BLaER1 (cell line): ENCODE measurements around the gene FCGBP.
A peak's percentile ranks its signal among the peaks of the same experiment; 100 is the strongest.
"Not testable (repeated sequence)": the region's sequence is repeated elsewhere in the genome, so short reads cannot be mapped to it uniquely, and the experiment has no call there.

Experiments
- H3K27ac ChIP-seq: shearing (Covaris generic); formaldehyde crosslinking; 2 replicates; pipeline ENCODE4 v1.8.1; 2022
- H3K27me3 ChIP-seq: shearing (Covaris generic); formaldehyde crosslinking; 2 replicates; pipeline ENCODE4 v1.8.1; 2022
- H3K36me3 ChIP-seq: shearing (Covaris generic); formaldehyde crosslinking; 2 replicates; pipeline ENCODE4 v1.8.1; 2022
- H3K4me1 ChIP-seq: shearing (Covaris generic); formaldehyde crosslinking; 2 replicates; pipeline ENCODE4 v1.8.1; 2022
- H3K4me2 ChIP-seq: shearing (Covaris generic); formaldehyde crosslinking; 2 replicates; pipeline ENCODE4 v1.8.1; 2022
- H3K4me3 ChIP-seq: shearing (Covaris generic); formaldehyde crosslinking; 2 replicates; pipeline ENCODE4 v1.8.1; 2022
- H3K9ac ChIP-seq: shearing (Covaris generic); formaldehyde crosslinking; 2 replicates; pipeline ENCODE4 v1.8.1; 2022
- H3K9me3 ChIP-seq: shearing (Covaris generic); formaldehyde crosslinking; 2 replicates; pipeline ENCODE4 v1.8.1; 2022
- H4K20me1 ChIP-seq: shearing (Covaris generic); formaldehyde crosslinking; 2 replicates; pipeline ENCODE4 v1.8.1; 2022
- Cebpa-rat ChIP-seq: shearing (Covaris generic); IDR thresholded peaks from 2 replicates; pipeline ENCODE4 v1.8.1; 2022

The FCGBP gene

GRCh38 chr19:39908803-39909202, 25.6 kb downstream of the FCGBP start:
- Histone ChIP-seq H3K4me2 (no peak overlapping the region), H3K27me3 (no peaks in the 10 kb centered on the region), H3K4me1 (no peaks in the 10 kb centered on the region), H3K27ac (no peak overlapping the region), H4K20me1 (no peaks in the 10 kb centered on the region), H3K9ac (no peak overlapping the region), H3K9me3 (no peaks in the 10 kb centered on the region), H3K36me3 (no peaks in the 10 kb centered on the region), H3K4me3 (no peak overlapping the region)
- TF ChIP-seq Cebpa-rat: no peak

GRCh38 chr19:39906820-39907611, 27.4 kb downstream of the FCGBP start:
- Histone ChIP-seq H3K4me3 (no peak overlapping the region), H3K9ac (no peak overlapping the region), H3K4me1 (no peaks in the 10 kb centered on the region), H4K20me1 (no peaks in the 10 kb centered on the region), H3K36me3 (no peaks in the 10 kb centered on the region), H3K9me3 (no peaks in the 10 kb centered on the region), H3K4me2 (no peak overlapping the region), H3K27ac (no peak overlapping the region), H3K27me3 (no peaks in the 10 kb centered on the region)
- TF ChIP-seq Cebpa-rat: no peak

GRCh38 chr19:39906283-39906682, 28.2 kb downstream of the FCGBP start:
- TF ChIP-seq Cebpa-rat: no peak
- H3K36me3 ChIP-seq: no peaks in the 10 kb centered on the region
- no peak overlapping the region for H3K4me3 ChIP-seq
- no peaks in the 10 kb centered on the region for H3K9me3 ChIP-seq
- H3K27me3 ChIP-seq: no peaks in the 10 kb centered on the region
- no peak overlapping the region for H3K27ac ChIP-seq
- no peaks in the 10 kb centered on the region for H3K4me1 ChIP-seq
- no peaks in the 10 kb centered on the region for H4K20me1 ChIP-seq
- no peak overlapping the region for H3K9ac ChIP-seq
- H3K4me2 ChIP-seq: no peak overlapping the region

- not testable (repeated sequence) for H3K36me3 ChIP-seq, H3K27me3 ChIP-seq, H3K4me2 ChIP-seq, H3K4me1 ChIP-seq, H4K20me1 ChIP-seq, H3K9me3 ChIP-seq, H3K4me3 ChIP-seq, H3K9ac ChIP-seq, H3K27ac ChIP-seq
Observed at GRCh38 chr19:39903486-39904091, 30.8 kb downstream of the FCGBP start.

- H3K36me3 ChIP-seq: not testable (repeated sequence)
Observed at GRCh38 chr19:39902326-39902725, 32.1 kb downstream of the FCGBP start.

GRCh38 chr19:39901681-39902080, 32.8 kb downstream of the FCGBP start:
- not testable (repeated sequence) for H3K4me2 ChIP-seq, H3K36me3 ChIP-seq, H3K4me3 ChIP-seq, H3K27ac ChIP-seq, H3K9ac ChIP-seq, H4K20me1 ChIP-seq, H3K4me1 ChIP-seq, H3K27me3 ChIP-seq, H3K9me3 ChIP-seq

More at GRCh38 chr19:39902326-39902725, 32.1 kb downstream of the FCGBP start:
- H3K27ac ChIP-seq, H3K27me3 ChIP-seq, H4K20me1 ChIP-seq, H3K4me3 ChIP-seq, H3K4me2 ChIP-seq, H3K9me3 ChIP-seq, H3K9ac ChIP-seq, H3K4me1 ChIP-seq: not testable (repeated sequence)

GRCh38 chr19:39898858-39899257, 35.6 kb downstream of the FCGBP start:
- H3K4me3 ChIP-seq, H3K9ac ChIP-seq, H3K9me3 ChIP-seq, H3K27ac ChIP-seq, H3K4me1 ChIP-seq, H3K27me3 ChIP-seq, H3K36me3 ChIP-seq, H3K4me2 ChIP-seq, H4K20me1 ChIP-seq: not testable (repeated sequence)

GRCh38 chr19:39897511-39898245, 36.8 kb downstream of the FCGBP start:
- not testable (repeated sequence) for H3K4me2 ChIP-seq, H3K27ac ChIP-seq, H3K27me3 ChIP-seq, H3K9me3 ChIP-seq, H3K36me3 ChIP-seq, H3K4me3 ChIP-seq, H3K4me1 ChIP-seq, H3K9ac ChIP-seq, H4K20me1 ChIP-seq

GRCh38 chr19:39895096-39895495, 39.3 kb downstream of the FCGBP start:
- H3K4me2 ChIP-seq, H3K4me1 ChIP-seq, H3K4me3 ChIP-seq, H3K27ac ChIP-seq, H3K9ac ChIP-seq, H4K20me1 ChIP-seq, H3K27me3 ChIP-seq, H3K9me3 ChIP-seq, H3K36me3 ChIP-seq: not testable (repeated sequence)

- H3K4me1 ChIP-seq, H3K4me3 ChIP-seq, H3K4me2 ChIP-seq, H3K27ac ChIP-seq, H3K27me3 ChIP-seq, H3K36me3 ChIP-seq, H4K20me1 ChIP-seq, H3K9ac ChIP-seq, H3K9me3 ChIP-seq: not testable (repeated sequence)
Observed at GRCh38 chr19:39894236-39894606, 40.2 kb downstream of the FCGBP start.

GRCh38 chr19:39893366-39894235, 40.8 kb downstream of the FCGBP start:
- H3K4me2 ChIP-seq: peak overlapping the region; percentile 31
- not testable (repeated sequence) for H3K36me3 ChIP-seq, H4K20me1 ChIP-seq, H3K4me3 ChIP-seq, H3K27me3 ChIP-seq, H3K9ac ChIP-seq, H3K4me1 ChIP-seq, H3K27ac ChIP-seq, H3K9me3 ChIP-seq

- not testable (repeated sequence) for H3K4me3 ChIP-seq, H3K9me3 ChIP-seq, H4K20me1 ChIP-seq, H3K4me2 ChIP-seq, H3K27me3 ChIP-seq, H3K36me3 ChIP-seq, H3K27ac ChIP-seq, H3K4me1 ChIP-seq, H3K9ac ChIP-seq
Observed at GRCh38 chr19:39892506-39892902, 41.9 kb downstream of the FCGBP start.

GRCh38 chr19:39891660-39892505, 42.6 kb downstream of the FCGBP start:
- not testable (repeated sequence) for H3K9ac ChIP-seq, H3K36me3 ChIP-seq, H3K4me1 ChIP-seq, H3K27ac ChIP-seq, H3K27me3 ChIP-seq, H3K4me3 ChIP-seq, H3K4me2 ChIP-seq, H4K20me1 ChIP-seq, H3K9me3 ChIP-seq
